PFSK-1 (cell line): ENCODE data around the gene C16orf78.

Source experiments
- FOXP2 ChIP-seq: optimal IDR thresholded peaks from 2 replicates; pipeline ENCODE3; 2011; ENCODE audit warnings: borderline replicate concordance, control low read depth, inconsistent platforms; ENCODE audit not compliant: insufficient read depth; ENCODE audit errors: extremely low read length, extremely low read depth
- POLR2AphosphoS5 ChIP-seq: IDR thresholded peaks from 2 replicates; pipeline ENCODE4 v1.6.1; 2012; ENCODE audit warnings: low read depth, mild to moderate bottlenecking, control low read depth, low read length, moderate library complexity
- REST ChIP-seq, 2 experiments: IDR thresholded peaks; 2 replicates each; pipeline versions ENCODE4 v1.6.1 to v1.8.0; 2011 to 2012; ENCODE audit warnings: low read depth in 2 of 2, low read length in 2 of 2, control low read depth in 1 of 2, inconsistent platforms in 1 of 2, mild to moderate bottlenecking in 1 of 2, moderate library complexity in 1 of 2; ENCODE audit not compliant: insufficient read depth in 1 of 2
- SIN3A ChIP-seq: IDR thresholded peaks from 2 replicates; pipeline ENCODE4 v1.6.1; 2012; ENCODE audit warnings: mild to moderate bottlenecking, low read length, moderate library complexity, borderline replicate concordance; ENCODE audit not compliant: insufficient read depth
- TAF1 ChIP-seq: IDR thresholded peaks from 2 replicates; pipeline ENCODE4 v1.6.1; 2012; ENCODE audit warnings: low read length, control low read depth, borderline replicate concordance; ENCODE audit not compliant: insufficient read depth

Gene C16orf78

GRCh38 chr16:49366669-49367068 lies 6.9 kb upstream of the C16orf78 start:
- no peak for TF ChIP-seq FOXP2
- TF ChIP-seq POLR2AphosphoS5: no peak
- TF ChIP-seq REST (IDR thresholded peaks at IDR 0.05; ENCODE audit: insufficient read depth in 1 of 2, low read depth in 2 of 2, low read length in 2 of 2): no peak
- no peak for TF ChIP-seq SIN3A
- TF ChIP-seq TAF1: no peak

- TF ChIP-seq REST (IDR thresholded peaks at IDR 0.05; ENCODE audit: insufficient read depth in 1 of 2, low read depth in 2 of 2, low read length in 2 of 2): no peak
- TF ChIP-seq SIN3A: no peak
- no peak for TF ChIP-seq POLR2AphosphoS5
- TF ChIP-seq FOXP2: no peak
- TF ChIP-seq TAF1: no peak
These were observed 3.7 kb upstream of the C16orf78 start for GRCh38 chr16:49369651-49370611.

DNA sequence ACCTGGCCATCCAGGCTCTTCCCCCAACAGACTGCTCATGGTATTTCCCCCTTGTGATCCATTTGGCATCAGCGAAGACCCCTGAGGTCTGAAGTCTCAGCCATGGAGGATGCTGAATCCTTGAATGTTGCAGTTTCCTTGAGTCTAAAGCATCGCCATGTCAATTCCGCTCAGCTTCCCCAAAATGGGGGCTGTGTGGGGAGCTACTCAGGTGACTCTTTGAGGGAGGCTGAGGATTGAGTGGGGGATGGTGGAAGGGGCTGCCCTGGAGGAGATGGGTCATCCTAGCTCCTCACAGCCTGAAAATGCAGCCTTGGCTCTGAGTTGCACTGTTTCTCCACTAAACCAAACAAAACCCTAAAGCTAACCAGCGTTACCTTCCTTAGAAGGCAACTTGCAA lies 2.6 kb downstream of the C16orf78 start:
- TF ChIP-seq FOXP2 (no peak), REST (IDR thresholded peaks at IDR 0.05; ENCODE audit: insufficient read depth in 1 of 2, low read depth in 2 of 2, low read length in 2 of 2) (no peak), TAF1 (no peak), SIN3A (no peak), POLR2AphosphoS5 (no peak)

- TF ChIP-seq FOXP2 (no peak), TAF1 (no peak), POLR2AphosphoS5 (no peak), REST (IDR thresholded peaks at IDR 0.05; ENCODE audit: insufficient read depth in 1 of 2, low read depth in 2 of 2, low read length in 2 of 2) (no peak), SIN3A (no peak)
These were observed 3.7 kb downstream of the C16orf78 start for GRCh38 chr16:49377196-49377755.
